Kidney (tissue), 22 donors: Measurements from ENCODE around the gene SMAP1. TPM values are rescaled to one million over a fixed set of nuclear protein-coding genes. Genes with fewer than 3 reads are reported as not detected.

ENCODE experiments used
- DNase-seq, 5 donors: peaks; one replicate each; pipeline ENCODE4 v3.0.0-alpha.2; 2013 to 2020
- FAIRE-seq: peaks from 2 replicates; lab custom pipeline; 2012; peaks lifted over from hg19 to GRCh38; lab: Jason Lieb, UNC
- H3K27ac ChIP-seq, 2 donors: one replicate each; pipeline ENCODE4 v1.7.0; 2013; ENCODE audit warnings: low read depth in 2 of 2, low read length in 2 of 2, inconsistent platforms in 1 of 2
- H3K27me3 ChIP-seq: one replicate; pipeline ENCODE4 v1.7.1; 2013; ENCODE audit warnings: low read length, inconsistent platforms; ENCODE audit not compliant: control insufficient read depth, insufficient read depth
- H3K36me3 ChIP-seq, 3 donors: one replicate each; pipeline versions ENCODE4 v1.7.0 to v1.7.1; 2013; ENCODE audit warnings: low read length in 3 of 3, control low read depth in 1 of 3, inconsistent platforms in 1 of 3; ENCODE audit not compliant: insufficient read depth in 3 of 3, control insufficient read depth in 2 of 3
- H3K4me1 ChIP-seq, 3 donors: one replicate each; pipeline versions ENCODE4 v1.7.0 to v1.7.1; 2013; ENCODE audit warnings: low read length in 3 of 3, inconsistent platforms in 1 of 3, low read depth in 1 of 3; ENCODE audit not compliant: control insufficient read depth in 2 of 3, insufficient read depth in 2 of 3
- H3K4me3 ChIP-seq, 3 donors: one replicate each; pipeline versions ENCODE4 v1.7.0 to v1.8.1; 2013; ENCODE audit warnings: low read length in 3 of 3, control low read depth in 1 of 3, inconsistent platforms in 1 of 3
- H3K9ac ChIP-seq, 3 donors: one replicate each; pipeline versions ENCODE4 v1.7.0 to v1.7.1; 2013; ENCODE audit warnings: low read length in 3 of 3, control low read depth in 1 of 3, inconsistent platforms in 1 of 3
- H3K9me3 ChIP-seq, 3 donors: one replicate each; pipeline versions ENCODE4 v1.7.0 to v1.7.1; 2013; ENCODE audit warnings: low read length in 3 of 3, control low read depth in 1 of 3, inconsistent platforms in 1 of 3; ENCODE audit not compliant: control insufficient read depth in 2 of 3, insufficient read depth in 1 of 3
- intact Hi-C: fragments of 100-400 bp; cut with DNase I; formaldehyde crosslinking; loops from one replicate; pipeline ENCODE4 v1.11.1; 2022
- long read RNA-seq, 10 donors: library from polyadenylated mRNA in 1 of 10; unstranded in 1 of 10; transcript quantifications; one replicate each; pipeline ENCODE4 v2.0.0 and lab custom pipeline, GENCODE V29; 2021 to 2026
- polyA plus RNA-seq: library from polyadenylated mRNA; stranded (reverse); fragments of 350-450 nt; fragmentation: Illumina TruSeq; extraction: RNeasy Lipid Tissue Mini Kit (QIAGEN cat#74804); gene quantifications from one replicate; pipeline ENCODE4 v1.2.3, GENCODE V29; 2014; ENCODE audit warnings: low read depth, low replicate concordance; ENCODE audit not compliant: insufficient read depth
- total RNA-seq: library from RNA; stranded (reverse); fragmentation: NEBNext Ultra II Directional; extraction: Animal tissue kit (Norgen Biotek cat#: 25700); gene quantifications from one replicate; pipeline ENCODE4 v1.2.1, GENCODE V29; 2021
- TF ChIP-seq, protein P1 (sequence below): IDR thresholded peaks from 3 replicates; pipeline ENCODE4 v1.5.1; 2012; ENCODE audit warnings: mild to moderate bottlenecking, moderate library complexity, borderline replicate concordance; ENCODE audit not compliant: insufficient read depth; ENCODE audit errors: extremely low read depth
- donor health status: control.
- donor health status: control.
- donor health status: control.
- donor health status: control.
- donor health status: control.
- donor health status: DM: yes; HTN: yes; CAD: no.
- donor health status: Normal renal cell carcinoma (clear cell type).

SMAP1 gene
- total RNA-seq (19.4 TPM), polyA plus RNA-seq (17.7 TPM)
- long read RNA-seq, donor 1, partial matches to known transcripts = 14 of 15 reads
- long read RNA-seq, donor 1, other reads (novel, unspliced or antisense) = 0 of 15 reads
- long read RNA-seq, donor 2, partial matches to known transcripts = 7 of 8 reads
- long read RNA-seq, donor 2, other reads (novel, unspliced or antisense) = 0 of 8 reads
- long read RNA-seq, donor 3, partial matches to known transcripts = 8 of 9 reads
- long read RNA-seq, donor 3, other reads (novel, unspliced or antisense) = 0 of 9 reads
- long read RNA-seq, donor 4, partial matches to known transcripts = 0 of 3 reads
- long read RNA-seq, donor 4, other reads (novel, unspliced or antisense) = 0 of 3 reads
- long read RNA-seq, donor 5 = 0 reads
- long read RNA-seq, donor 6, partial matches to known transcripts = 5 of 6 reads
- long read RNA-seq, donor 6, other reads (novel, unspliced or antisense) = 0 of 6 reads
- long read RNA-seq, donor 7, transcript SMAP1-201 (10 exons, 2,403 nt) = major isoform, 9 of 25 reads
- long read RNA-seq, donor 7, partial matches to known transcripts = 9 of 25 reads
- long read RNA-seq, donor 7, other reads (novel, unspliced or antisense) = 5 of 25 reads
- long read RNA-seq, donor 8, partial matches to known transcripts = 0 of 1 reads
- long read RNA-seq, donor 8, other reads (novel, unspliced or antisense) = 0 of 1 reads
- long read RNA-seq, donor 9, partial matches to known transcripts = 0 of 1 reads
- long read RNA-seq, donor 9, other reads (novel, unspliced or antisense) = 0 of 1 reads
- long read RNA-seq, donor 10, partial matches to known transcripts = 6 of 7 reads
- long read RNA-seq, donor 10, other reads (novel, unspliced or antisense) = 0 of 7 reads

DNA sequence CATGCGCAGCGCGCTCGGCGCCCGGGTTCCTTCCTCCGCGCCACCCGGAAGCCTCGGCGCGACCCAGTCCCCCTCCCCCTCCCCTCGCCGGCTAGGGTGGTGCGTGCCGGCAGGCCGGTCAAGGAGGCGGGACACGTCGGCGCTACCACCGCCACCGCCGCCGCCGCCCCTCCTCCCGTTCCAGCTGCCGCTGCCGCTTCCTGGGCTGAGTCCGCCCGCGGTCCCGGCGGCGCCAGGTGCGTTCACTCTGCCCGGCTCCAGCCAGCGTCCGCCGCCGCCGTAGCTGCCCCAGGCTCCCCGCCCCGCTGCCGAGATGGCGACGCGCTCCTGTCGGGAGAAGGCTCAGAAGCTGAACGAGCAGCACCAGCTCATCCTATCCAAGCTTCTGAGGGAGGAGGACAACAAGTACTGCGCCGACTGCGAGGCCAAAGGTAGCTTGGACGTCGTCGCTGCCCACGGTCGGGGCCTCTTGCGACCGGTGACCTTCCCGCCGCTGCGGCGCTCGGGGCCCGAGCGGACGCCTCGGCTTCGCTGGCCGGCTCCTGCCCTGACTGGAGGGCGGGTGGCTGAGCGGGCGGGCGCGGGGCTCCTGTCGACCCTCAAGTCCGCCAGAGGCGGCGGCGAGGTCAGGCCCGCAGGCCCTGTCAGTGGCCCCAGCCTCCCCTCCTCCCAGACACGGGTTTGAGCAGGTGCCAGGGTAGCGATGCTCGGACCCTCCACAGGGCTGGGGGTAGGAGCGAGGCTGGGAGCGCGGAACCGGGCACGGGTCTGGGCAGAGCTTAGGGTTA is at the start of gene SMAP1:
Gene SMAP1, plus strand, starts transcription at position 173 of the 788 bp plus-strand sequence. Its CDS starts 141 bp downstream, at position 314.
- H3K9me3 ChIP-seq = no peaks in the 10 kb centered on the region
- TF ChIP-seq, protein P1, sequence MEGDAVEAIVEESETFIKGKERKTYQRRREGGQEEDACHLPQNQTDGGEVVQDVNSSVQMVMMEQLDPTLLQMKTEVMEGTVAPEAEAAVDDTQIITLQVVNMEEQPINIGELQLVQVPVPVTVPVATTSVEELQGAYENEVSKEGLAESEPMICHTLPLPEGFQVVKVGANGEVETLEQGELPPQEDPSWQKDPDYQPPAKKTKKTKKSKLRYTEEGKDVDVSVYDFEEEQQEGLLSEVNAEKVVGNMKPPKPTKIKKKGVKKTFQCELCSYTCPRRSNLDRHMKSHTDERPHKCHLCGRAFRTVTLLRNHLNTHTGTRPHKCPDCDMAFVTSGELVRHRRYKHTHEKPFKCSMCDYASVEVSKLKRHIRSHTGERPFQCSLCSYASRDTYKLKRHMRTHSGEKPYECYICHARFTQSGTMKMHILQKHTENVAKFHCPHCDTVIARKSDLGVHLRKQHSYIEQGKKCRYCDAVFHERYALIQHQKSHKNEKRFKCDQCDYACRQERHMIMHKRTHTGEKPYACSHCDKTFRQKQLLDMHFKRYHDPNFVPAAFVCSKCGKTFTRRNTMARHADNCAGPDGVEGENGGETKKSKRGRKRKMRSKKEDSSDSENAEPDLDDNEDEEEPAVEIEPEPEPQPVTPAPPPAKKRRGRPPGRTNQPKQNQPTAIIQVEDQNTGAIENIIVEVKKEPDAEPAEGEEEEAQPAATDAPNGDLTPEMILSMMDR = no peak
- intact Hi-C loops = no loop called here
- FAIRE-seq (no peak), DNase-seq (peak; percentile 95 to 98 (median 96))
- no peaks in the 10 kb centered on the region for H3K36me3 ChIP-seq
- H3K4me1 ChIP-seq = peaks cover 0 to 16% (median 11%) of the 10 kb centered on the region in 3 donors
- no peaks in the 10 kb centered on the region for H3K27me3 ChIP-seq
- peak within 1 kb of the TSS; percentile 79 to 84 (median 82) for H3K9ac ChIP-seq
- peak within 1 kb of the TSS; percentile 84 to 94 (median 89) for H3K4me3 ChIP-seq
- H3K27ac ChIP-seq = peak within 1 kb of the TSS; percentile 88 to 97

DNA sequence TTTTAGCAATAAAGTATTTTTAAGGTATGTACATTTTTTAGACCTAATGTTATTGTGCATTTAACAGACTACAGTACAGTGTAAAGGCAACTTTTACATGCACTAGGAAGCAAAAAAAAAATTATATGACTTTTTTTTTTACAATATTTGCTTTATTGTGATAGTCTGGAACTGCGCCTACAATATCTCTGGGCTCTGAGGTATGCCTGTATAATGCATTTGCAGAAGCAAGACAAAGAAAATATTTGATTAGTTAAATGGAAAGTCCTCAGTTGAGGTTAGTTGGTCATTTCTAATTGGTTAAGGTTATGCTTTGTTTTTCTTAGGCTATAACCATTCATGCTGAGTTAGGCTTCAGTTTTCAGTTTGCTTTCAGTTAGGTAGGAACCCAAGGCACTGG is 46.9 kb upstream of the SMAP1 start:
- Histone ChIP-seq H3K4me1 (no peaks in the 10 kb centered on the region), H3K27ac (no peak overlapping the region), H3K36me3 (no peaks in the 10 kb centered on the region), H3K9me3 (no peaks in the 10 kb centered on the region), H3K4me3 (no peak overlapping the region), H3K9ac (no peak overlapping the region), H3K27me3 (no peaks in the 10 kb centered on the region)
- intact Hi-C loops = no loop called here
- DNase-seq (no peak), FAIRE-seq (no peak)
- TF ChIP-seq, protein P1 = no peak

DNA sequence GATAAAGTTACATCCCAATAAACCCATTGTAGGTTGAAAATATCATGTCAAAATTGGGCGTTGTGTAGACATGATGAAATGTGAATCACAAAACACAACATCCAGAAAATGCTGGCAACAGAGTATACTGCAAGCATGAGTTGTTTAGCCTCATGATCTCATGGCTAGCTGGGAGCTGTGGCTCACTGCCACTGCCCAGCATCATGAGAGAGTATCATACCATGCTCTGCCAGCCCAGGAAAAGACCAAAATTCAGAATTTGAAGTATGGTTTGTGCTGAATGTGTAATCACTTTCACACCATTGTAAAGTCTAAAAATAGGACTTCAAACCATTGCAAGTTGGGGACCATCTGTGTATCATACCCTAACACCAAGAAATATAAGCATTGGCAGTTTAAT is 45.2 kb upstream of the SMAP1 start:
- H3K9me3 ChIP-seq = no peaks in the 10 kb centered on the region
- H3K4me1 ChIP-seq = no peaks in the 10 kb centered on the region
- no peak overlapping the region for H3K9ac ChIP-seq
- DNase-seq (no peak), FAIRE-seq (no peak)
- no peaks in the 10 kb centered on the region for H3K36me3 ChIP-seq
- intact Hi-C loops = no loop called here
- H3K27ac ChIP-seq = no peak overlapping the region
- no peak overlapping the region for H3K4me3 ChIP-seq
- no peaks in the 10 kb centered on the region for H3K27me3 ChIP-seq
- TF ChIP-seq, protein P1 = no peak
